NT2/D1 (cell line): Measurements from ENCODE around the gene PLA2G3.
"Not testable (repeated sequence)": the region's sequence is repeated elsewhere in the genome, so short reads cannot be mapped to it uniquely, and the experiment has no call there.

Experiments used
- DNase-seq: peaks from one replicate; pipeline ENCODE4 v3.0.0-alpha.2; 2011; ENCODE audit warnings: low read depth, low spot score
- H3K27me3 ChIP-seq: 2 replicates; pipeline ENCODE4 v1.6.0; 2011; ENCODE audit warnings: mild to moderate bottlenecking; ENCODE audit not compliant: insufficient read length, insufficient read depth
- H3K36me3 ChIP-seq: 2 replicates; pipeline ENCODE4 v1.6.1; 2011; ENCODE audit warnings: mild to moderate bottlenecking, low read length, mixed read lengths; ENCODE audit not compliant: insufficient read depth, insufficient read length
- H3K4me1 ChIP-seq: 2 replicates; pipeline ENCODE4 v1.5.1; 2011; ENCODE audit not compliant: insufficient read depth, insufficient read length
- H3K4me3 ChIP-seq: 2 replicates; pipeline ENCODE4 v1.5.1; 2011; ENCODE audit warnings: low read depth; ENCODE audit not compliant: insufficient read length
- H3K9ac ChIP-seq: 2 replicates; pipeline ENCODE4 v1.6.0; 2011; ENCODE audit warnings: low read depth; ENCODE audit not compliant: insufficient read length
- H3K9me3 ChIP-seq: 2 replicates; pipeline ENCODE4 v1.5.1; 2011; ENCODE audit warnings: mild to moderate bottlenecking, low read length; ENCODE audit not compliant: insufficient read depth
- SUZ12 ChIP-seq: IDR thresholded peaks from 2 replicates; pipeline ENCODE4 v1.6.1; 2011; ENCODE audit not compliant: insufficient read length, insufficient read depth; ENCODE audit errors: extremely low read depth
- YY1 ChIP-seq: IDR thresholded peaks from 2 replicates; pipeline ENCODE4 v1.6.1; 2011; ENCODE audit not compliant: insufficient read length, insufficient read depth
- ZNF274 ChIP-seq: IDR thresholded peaks from 2 replicates; pipeline ENCODE4 v1.6.1; 2011; ENCODE audit warnings: mild to moderate bottlenecking, low read depth, low read length

The PLA2G3 gene

GRCh38 chr22:31177420-31178162 lies 37.3 kb upstream of the PLA2G3 start:
- H3K27me3 ChIP-seq = no peaks in the 10 kb centered on the region
- no peaks in the 10 kb centered on the region for H3K4me1 ChIP-seq
- no peaks in the 10 kb centered on the region for H3K9me3 ChIP-seq
- no peak overlapping the region for H3K9ac ChIP-seq
- no peak for DNase-seq
- no peak for TF ChIP-seq ZNF274
- H3K4me3 ChIP-seq = no peak overlapping the region
- H3K36me3 ChIP-seq = peaks cover 3% of the 10 kb centered on the region

GRCh38 chr22:31176923-31177322 lies 36.6 kb upstream of the PLA2G3 start:
- peaks cover 3% of the 10 kb centered on the region for H3K36me3 ChIP-seq

GRCh38 chr22:31173386-31174145 lies 33.3 kb upstream of the PLA2G3 start:
- no peak for DNase-seq
- H3K9ac ChIP-seq = no peak overlapping the region
- H3K4me3 ChIP-seq = no peak overlapping the region
- no peaks in the 10 kb centered on the region for H3K4me1 ChIP-seq
- no peaks in the 10 kb centered on the region for H3K9me3 ChIP-seq
- TF ChIP-seq SUZ12 = no peak
- TF ChIP-seq YY1 = no peak
- no peak for TF ChIP-seq ZNF274
- peaks cover 3% of the 10 kb centered on the region for H3K36me3 ChIP-seq
- no peaks in the 10 kb centered on the region for H3K27me3 ChIP-seq

More at GRCh38 chr22:31176923-31177322, 36.6 kb upstream of the PLA2G3 start:
- Histone ChIP-seq H3K4me3 (no peak overlapping the region), H3K4me1 (no peaks in the 10 kb centered on the region), H3K9me3 (no peaks in the 10 kb centered on the region), H3K9ac (no peak overlapping the region), H3K27me3 (no peaks in the 10 kb centered on the region)
- TF ChIP-seq SUZ12 = no peak
- no peak for TF ChIP-seq ZNF274
- no peak for TF ChIP-seq YY1
- no peak for DNase-seq

GRCh38 chr22:31171734-31172133 lies 31.4 kb upstream of the PLA2G3 start:
- H3K4me1 ChIP-seq, H3K27me3 ChIP-seq, H3K36me3 ChIP-seq, H3K4me3 ChIP-seq, H3K9ac ChIP-seq, DNase-seq, H3K9me3 ChIP-seq: not testable (repeated sequence)

- no peak overlapping the region for H3K9ac ChIP-seq
- H3K27me3 ChIP-seq = no peaks in the 10 kb centered on the region
- no peaks in the 10 kb centered on the region for H3K9me3 ChIP-seq
- H3K4me1 ChIP-seq = no peaks in the 10 kb centered on the region
- H3K36me3 ChIP-seq = peaks cover 2% of the 10 kb centered on the region
- no peak for TF ChIP-seq ZNF274
- no peak for TF ChIP-seq SUZ12
- no peak for DNase-seq
- no peak overlapping the region for H3K4me3 ChIP-seq
Observed at GRCh38 chr22:31170971-31171370, 30.7 kb upstream of the PLA2G3 start.

GRCh38 chr22:31162015-31162765 lies 21.9 kb upstream of the PLA2G3 start:
- Histone ChIP-seq H3K9me3 (no peaks in the 10 kb centered on the region), H3K4me3 (no peak overlapping the region), H3K36me3 (peaks cover 13% of the 10 kb centered on the region), H3K9ac (no peak overlapping the region), H3K27me3 (no peaks in the 10 kb centered on the region), H3K4me1 (no peaks in the 10 kb centered on the region)
- no peak for TF ChIP-seq ZNF274
- TF ChIP-seq SUZ12 = no peak
- no peak for TF ChIP-seq YY1
- DNase-seq = no peak

- Histone ChIP-seq H3K9ac (no peak overlapping the region), H3K9me3 (no peaks in the 10 kb centered on the region), H3K4me1 (no peaks in the 10 kb centered on the region), H3K4me3 (no peak overlapping the region), H3K27me3 (no peaks in the 10 kb centered on the region), H3K36me3 (peaks cover 13% of the 10 kb centered on the region)
- DNase-seq = no peak
- TF ChIP-seq YY1 = no peak
- TF ChIP-seq ZNF274 = no peak
- TF ChIP-seq SUZ12 = no peak
Observed at GRCh38 chr22:31161386-31161785, 21.1 kb upstream of the PLA2G3 start.
